ENCODE data around the gene PRPF19. TPM values are rescaled to one million over a fixed set of nuclear protein-coding genes. Genes with fewer than 3 reads are reported as not detected.

PRPF19 gene
- polyA plus RNA-seq, 1 of the 3 experiments (the other 2 are of a cell fraction) = 58.9 TPM

DNA sequence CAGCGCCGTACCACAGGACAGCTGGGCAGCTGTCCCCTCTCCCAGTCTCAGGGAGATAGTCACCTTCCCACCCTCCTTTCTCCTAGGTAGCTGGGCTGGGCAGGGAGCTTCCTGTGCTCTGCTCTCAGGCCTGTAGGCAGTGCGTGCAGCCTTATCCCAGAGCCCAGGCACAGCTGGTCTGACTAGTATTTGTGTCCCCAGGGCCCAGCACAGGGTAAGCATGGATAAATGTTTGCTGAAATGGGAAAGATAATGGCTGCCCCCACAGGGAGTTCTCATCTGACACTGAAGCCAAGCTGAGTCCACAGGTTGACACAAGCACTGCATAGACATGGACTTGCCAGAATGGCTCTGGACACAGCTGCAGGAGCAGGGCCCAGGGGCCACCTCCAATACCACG lies 35.8 kb upstream of the PRPF19 start:
- Histone ChIP-seq H3K9ac (no peak overlapping the region), H3K36me3 (replicated peaks in 1 of 2; ENCODE audit: control insufficient read depth in 1 of 2, insufficient read depth in 2 of 2, low read length in 1 of 2) (no peaks in the 10 kb centered on the region), H3K4me1 (ENCODE audit: control insufficient read depth in 1 of 2, insufficient read depth in 2 of 2, low read depth in 1 of 2, low read length in 1 of 2) (no peaks in the 10 kb centered on the region; a peak in 1 of 4 replicates), H3K27me3 (ENCODE audit: insufficient read depth) (no peaks in the 10 kb centered on the region), H3K9me2 (no peaks in the 10 kb centered on the region), H3F3A (replicated peaks; ENCODE audit: insufficient read depth) (no peaks in the 10 kb centered on the region), H3K27ac (ENCODE audit: low read depth in 2 of 2, low read length in 1 of 2) (no peak overlapping the region), H3K9me3 (no peaks in the 10 kb centered on the region), H3K4me3 (ENCODE audit: low read depth in 2 of 2, low read length in 1 of 2) (no peak overlapping the region), H4K20me1 (ENCODE audit: insufficient read depth) (no peaks in the 10 kb centered on the region), H2AFZ (ENCODE audit: low read depth) (no peak overlapping the region), H3K4me2 (no peak overlapping the region), H3K79me2 (ENCODE audit: insufficient read depth) (no peaks in the 10 kb centered on the region)
- WGBS (ENCODE audit: low lambda C conversion rate) = 76% methylated on average over 4 of the region's 4 CpGs
- POLR2A ChIA-PET = no interaction called here
- no peak for DNase-seq
- CTCF ChIA-PET = interaction anchor here (0.5 to 3.0 kb wide), 4 partner anchors 43 to 352 kb away, joined by 3 to 11 read pairs (median 4); no protein-coding TSS in a partner anchor
- TF ChIP-seq RCOR1 (IDR thresholded peaks at IDR 0.05; ENCODE audit: low read length) = no peak

DNA sequence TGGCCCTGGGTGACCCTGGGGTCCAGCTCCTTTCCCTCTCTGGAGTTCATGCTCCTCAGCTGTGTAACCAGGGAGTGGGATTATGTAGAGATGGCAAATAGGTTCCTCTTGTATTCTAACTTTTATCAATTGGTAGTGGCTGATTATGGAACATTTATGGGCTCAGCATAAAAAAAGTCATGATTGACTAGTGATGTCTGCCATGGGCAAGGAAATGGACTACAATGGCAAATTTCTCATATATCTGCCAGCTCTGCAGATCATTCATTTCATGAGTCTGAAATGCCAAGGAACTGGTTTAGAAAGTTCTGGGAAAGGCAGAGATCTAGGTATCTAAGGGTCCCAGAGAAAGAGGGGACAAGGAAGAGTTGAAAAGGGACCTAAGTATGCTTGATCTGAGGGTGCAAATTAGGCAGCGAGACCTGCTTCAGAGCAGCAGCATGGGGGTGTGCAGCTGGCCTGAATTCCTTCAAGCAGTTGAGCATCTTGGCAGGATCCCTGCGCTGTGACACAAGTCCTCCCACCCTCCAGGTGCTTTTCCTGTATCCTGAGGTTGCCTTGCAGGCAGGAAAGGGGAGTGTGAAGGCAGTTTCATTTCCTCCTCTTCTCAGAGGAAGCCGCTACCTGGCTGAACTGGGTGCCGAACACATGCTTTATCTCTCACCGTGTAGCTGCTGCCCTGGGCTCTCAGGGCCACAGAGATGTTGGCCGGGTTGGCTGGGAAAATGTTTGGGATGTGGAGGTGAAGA lies 35.2 kb upstream of the PRPF19 start:
- 65% methylated on average over 4 of the region's 6 CpGs for WGBS (ENCODE audit: low lambda C conversion rate)
- ChIA-PET POLR2A (no interaction called here), CTCF (interaction anchor here (0.5 to 3.0 kb wide), 5 partner anchors 12 to 353 kb away, joined by 3 to 11 read pairs (median 4); no protein-coding TSS in a partner anchor)
- H4K20me1 ChIP-seq (ENCODE audit: insufficient read depth) = no peaks in the 10 kb centered on the region
- no peaks in the 10 kb centered on the region for H3K36me3 ChIP-seq (replicated peaks in 1 of 2; ENCODE audit: control insufficient read depth in 1 of 2, insufficient read depth in 2 of 2, low read length in 1 of 2)
- H3K27ac ChIP-seq (ENCODE audit: low read depth in 2 of 2, low read length in 1 of 2) = no peak overlapping the region
- no peaks in the 10 kb centered on the region for H3K79me2 ChIP-seq (ENCODE audit: insufficient read depth)
- no peaks in the 10 kb centered on the region for H3K9me2 ChIP-seq
- H3K27me3 ChIP-seq (ENCODE audit: insufficient read depth) = no peaks in the 10 kb centered on the region
- H3K4me1 ChIP-seq (ENCODE audit: control insufficient read depth in 1 of 2, insufficient read depth in 2 of 2, low read depth in 1 of 2, low read length in 1 of 2) = no peaks in the 10 kb centered on the region; a peak in 1 of 4 replicates
- H3K4me2 ChIP-seq = no peak overlapping the region
- DNase-seq = no peak
- no peak overlapping the region for H2AFZ ChIP-seq (ENCODE audit: low read depth)
- H3F3A ChIP-seq (replicated peaks; ENCODE audit: insufficient read depth) = no peaks in the 10 kb centered on the region
- H3K4me3 ChIP-seq (ENCODE audit: low read depth in 2 of 2, low read length in 1 of 2) = no peak overlapping the region
- H3K9ac ChIP-seq = no peak overlapping the region
- no peaks in the 10 kb centered on the region for H3K9me3 ChIP-seq
- TF ChIP-seq JUND (IDR thresholded peaks at IDR 0.05) (no peak), EP300 (IDR thresholded peaks at IDR 0.05; ENCODE audit: borderline replicate concordance in 1 of 2, low read depth in 1 of 2, low read length in 1 of 2) (no peak), MAX (IDR thresholded peaks at IDR 0.05; ENCODE audit: low read depth) (no peak), YY1 (IDR thresholded peaks at IDR 0.05; ENCODE audit: low read depth) (no peak), FOSL2 (IDR thresholded peaks at IDR 0.05; ENCODE audit: borderline replicate concordance, low read depth) (no peak), NFIC (IDR thresholded peaks at IDR 0.05; ENCODE audit: borderline replicate concordance) (no peak), FOXM1 (IDR thresholded peaks at IDR 0.05; ENCODE audit: low read depth) (no peak), TEAD4 (IDR thresholded peaks at IDR 0.05; ENCODE audit: borderline replicate concordance, insufficient read depth) (no peak), USF1 (IDR thresholded peaks at IDR 0.05; ENCODE audit: borderline replicate concordance, low read depth) (no peak), FOXJ3 (CRISPR knock-in tag; IDR thresholded peaks at IDR 0.05) (no peak), RAD21 (IDR thresholded peaks at IDR 0.05; ENCODE audit: low read length) (no peak), RXRA (IDR thresholded peaks at IDR 0.05; ENCODE audit: borderline replicate concordance, low read depth) (no peak)
- TF ChIP-seq, protein P1, sequence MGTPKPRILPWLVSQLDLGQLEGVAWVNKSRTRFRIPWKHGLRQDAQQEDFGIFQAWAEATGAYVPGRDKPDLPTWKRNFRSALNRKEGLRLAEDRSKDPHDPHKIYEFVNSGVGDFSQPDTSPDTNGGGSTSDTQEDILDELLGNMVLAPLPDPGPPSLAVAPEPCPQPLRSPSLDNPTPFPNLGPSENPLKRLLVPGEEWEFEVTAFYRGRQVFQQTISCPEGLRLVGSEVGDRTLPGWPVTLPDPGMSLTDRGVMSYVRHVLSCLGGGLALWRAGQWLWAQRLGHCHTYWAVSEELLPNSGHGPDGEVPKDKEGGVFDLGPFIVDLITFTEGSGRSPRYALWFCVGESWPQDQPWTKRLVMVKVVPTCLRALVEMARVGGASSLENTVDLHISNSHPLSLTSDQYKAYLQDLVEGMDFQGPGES (IDR thresholded peaks at IDR 0.05; ENCODE audit: low read depth, low read length) = no peak
- TF ChIP-seq, protein P2, sequence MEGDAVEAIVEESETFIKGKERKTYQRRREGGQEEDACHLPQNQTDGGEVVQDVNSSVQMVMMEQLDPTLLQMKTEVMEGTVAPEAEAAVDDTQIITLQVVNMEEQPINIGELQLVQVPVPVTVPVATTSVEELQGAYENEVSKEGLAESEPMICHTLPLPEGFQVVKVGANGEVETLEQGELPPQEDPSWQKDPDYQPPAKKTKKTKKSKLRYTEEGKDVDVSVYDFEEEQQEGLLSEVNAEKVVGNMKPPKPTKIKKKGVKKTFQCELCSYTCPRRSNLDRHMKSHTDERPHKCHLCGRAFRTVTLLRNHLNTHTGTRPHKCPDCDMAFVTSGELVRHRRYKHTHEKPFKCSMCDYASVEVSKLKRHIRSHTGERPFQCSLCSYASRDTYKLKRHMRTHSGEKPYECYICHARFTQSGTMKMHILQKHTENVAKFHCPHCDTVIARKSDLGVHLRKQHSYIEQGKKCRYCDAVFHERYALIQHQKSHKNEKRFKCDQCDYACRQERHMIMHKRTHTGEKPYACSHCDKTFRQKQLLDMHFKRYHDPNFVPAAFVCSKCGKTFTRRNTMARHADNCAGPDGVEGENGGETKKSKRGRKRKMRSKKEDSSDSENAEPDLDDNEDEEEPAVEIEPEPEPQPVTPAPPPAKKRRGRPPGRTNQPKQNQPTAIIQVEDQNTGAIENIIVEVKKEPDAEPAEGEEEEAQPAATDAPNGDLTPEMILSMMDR (IDR thresholded peaks at IDR 0.05) = no peak
- TF ChIP-seq, protein P3, sequence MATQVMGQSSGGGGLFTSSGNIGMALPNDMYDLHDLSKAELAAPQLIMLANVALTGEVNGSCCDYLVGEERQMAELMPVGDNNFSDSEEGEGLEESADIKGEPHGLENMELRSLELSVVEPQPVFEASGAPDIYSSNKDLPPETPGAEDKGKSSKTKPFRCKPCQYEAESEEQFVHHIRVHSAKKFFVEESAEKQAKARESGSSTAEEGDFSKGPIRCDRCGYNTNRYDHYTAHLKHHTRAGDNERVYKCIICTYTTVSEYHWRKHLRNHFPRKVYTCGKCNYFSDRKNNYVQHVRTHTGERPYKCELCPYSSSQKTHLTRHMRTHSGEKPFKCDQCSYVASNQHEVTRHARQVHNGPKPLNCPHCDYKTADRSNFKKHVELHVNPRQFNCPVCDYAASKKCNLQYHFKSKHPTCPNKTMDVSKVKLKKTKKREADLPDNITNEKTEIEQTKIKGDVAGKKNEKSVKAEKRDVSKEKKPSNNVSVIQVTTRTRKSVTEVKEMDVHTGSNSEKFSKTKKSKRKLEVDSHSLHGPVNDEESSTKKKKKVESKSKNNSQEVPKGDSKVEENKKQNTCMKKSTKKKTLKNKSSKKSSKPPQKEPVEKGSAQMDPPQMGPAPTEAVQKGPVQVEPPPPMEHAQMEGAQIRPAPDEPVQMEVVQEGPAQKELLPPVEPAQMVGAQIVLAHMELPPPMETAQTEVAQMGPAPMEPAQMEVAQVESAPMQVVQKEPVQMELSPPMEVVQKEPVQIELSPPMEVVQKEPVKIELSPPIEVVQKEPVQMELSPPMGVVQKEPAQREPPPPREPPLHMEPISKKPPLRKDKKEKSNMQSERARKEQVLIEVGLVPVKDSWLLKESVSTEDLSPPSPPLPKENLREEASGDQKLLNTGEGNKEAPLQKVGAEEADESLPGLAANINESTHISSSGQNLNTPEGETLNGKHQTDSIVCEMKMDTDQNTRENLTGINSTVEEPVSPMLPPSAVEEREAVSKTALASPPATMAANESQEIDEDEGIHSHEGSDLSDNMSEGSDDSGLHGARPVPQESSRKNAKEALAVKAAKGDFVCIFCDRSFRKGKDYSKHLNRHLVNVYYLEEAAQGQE (IDR thresholded peaks at IDR 0.05; ENCODE audit: low read depth, low read length) = no peak
